GM21367 (cell line): ENCODE measurements around the gene ISLR.

Experiments
- ATAC-seq: cut with Tn5 transposase; IDR thresholded peaks from one replicate; pipeline ENCODE4 v1.9.1; 2021; ENCODE audit not compliant: unreplicated experiment

The ISLR gene, protein sequence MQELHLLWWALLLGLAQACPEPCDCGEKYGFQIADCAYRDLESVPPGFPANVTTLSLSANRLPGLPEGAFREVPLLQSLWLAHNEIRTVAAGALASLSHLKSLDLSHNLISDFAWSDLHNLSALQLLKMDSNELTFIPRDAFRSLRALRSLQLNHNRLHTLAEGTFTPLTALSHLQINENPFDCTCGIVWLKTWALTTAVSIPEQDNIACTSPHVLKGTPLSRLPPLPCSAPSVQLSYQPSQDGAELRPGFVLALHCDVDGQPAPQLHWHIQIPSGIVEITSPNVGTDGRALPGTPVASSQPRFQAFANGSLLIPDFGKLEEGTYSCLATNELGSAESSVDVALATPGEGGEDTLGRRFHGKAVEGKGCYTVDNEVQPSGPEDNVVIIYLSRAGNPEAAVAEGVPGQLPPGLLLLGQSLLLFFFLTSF

DNA sequence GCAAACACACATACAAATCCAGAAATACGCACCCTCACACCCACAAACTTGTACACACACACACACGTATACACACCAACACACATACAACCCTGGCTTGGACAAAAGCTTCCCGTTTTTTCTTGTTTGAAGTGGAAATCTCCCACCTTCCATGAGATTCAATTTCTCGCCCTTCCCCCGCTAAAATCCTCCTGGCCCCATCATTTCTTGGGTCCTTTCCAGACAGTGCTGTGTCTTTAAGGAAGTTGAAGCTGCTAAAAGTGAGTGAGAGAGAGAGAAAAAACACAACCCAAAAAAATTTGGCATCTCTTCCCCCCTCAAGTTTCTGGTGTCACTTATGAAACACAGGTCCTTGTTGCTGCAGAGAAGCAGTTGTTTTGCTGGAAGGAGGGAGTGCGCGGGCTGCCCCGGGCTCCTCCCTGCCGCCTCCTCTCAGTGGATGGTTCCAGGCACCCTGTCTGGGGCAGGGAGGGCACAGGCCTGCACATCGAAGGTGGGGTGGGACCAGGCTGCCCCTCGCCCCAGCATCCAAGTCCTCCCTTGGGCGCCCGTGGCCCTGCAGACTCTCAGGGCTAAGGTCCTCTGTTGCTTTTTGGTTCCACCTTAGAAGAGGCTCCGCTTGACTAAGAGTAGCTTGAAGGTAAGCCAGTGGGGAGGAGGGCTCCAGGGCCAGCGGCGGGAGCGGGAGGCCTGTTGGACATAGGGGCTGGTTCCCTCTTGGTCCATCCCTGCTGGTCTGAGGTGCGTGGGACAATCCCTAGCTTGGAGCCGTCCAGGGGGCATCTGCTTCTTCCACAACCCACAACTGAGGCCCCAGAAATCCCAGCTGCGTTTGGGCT, at the start of gene ISLR:
ISLR (plus strand) TSS at position 331 of the 839 bp plus-strand sequence. CDS start 1,149 bp downstream, outside the sequence.
- ATAC-seq: no peak

DNA sequence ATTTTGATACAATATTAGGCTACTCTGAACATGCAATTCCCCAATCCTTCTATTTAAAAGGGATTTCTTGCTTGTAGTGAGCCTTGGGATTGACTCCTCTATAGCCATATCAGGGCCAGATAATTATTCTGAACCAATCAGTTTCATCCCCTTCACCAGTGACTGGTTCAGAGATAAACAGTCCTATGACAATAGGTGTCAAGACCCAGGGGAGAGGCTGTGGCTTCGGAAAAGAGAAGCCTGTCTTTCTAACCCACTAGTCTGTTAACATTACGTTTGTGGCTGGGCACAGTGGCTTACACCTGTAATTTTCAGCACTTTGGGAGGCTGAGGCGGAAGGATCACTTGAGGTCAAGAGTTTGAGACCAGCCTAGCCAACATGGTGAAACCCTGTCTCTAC, 49.3 kb upstream of the ISLR start:
- ATAC-seq: no peak

- no peak for ATAC-seq
Measured at GRCh38 chr15:74124759-74125158, 48.8 kb upstream of the ISLR start.

GRCh38 chr15:74127255-74127953, 46.1 kb upstream of the ISLR start:
- ATAC-seq: no peak

- ATAC-seq: no peak
Measured at GRCh38 chr15:74127954-74128784, 45.3 kb upstream of the ISLR start.

GRCh38 chr15:74128785-74129585, 44.5 kb upstream of the ISLR start:
- ATAC-seq: no peak

GRCh38 chr15:74129586-74130154, 43.8 kb upstream of the ISLR start:
- no peak for ATAC-seq

- no peak for ATAC-seq
Measured at GRCh38 chr15:74130155-74130848, 43.2 kb upstream of the ISLR start, which contains the start of gene ISLR2. Gene ISLR2 (plus strand): TSS chr15:74130586. CDS start chr15:74132755, 2,169 bp downstream.

DNA sequence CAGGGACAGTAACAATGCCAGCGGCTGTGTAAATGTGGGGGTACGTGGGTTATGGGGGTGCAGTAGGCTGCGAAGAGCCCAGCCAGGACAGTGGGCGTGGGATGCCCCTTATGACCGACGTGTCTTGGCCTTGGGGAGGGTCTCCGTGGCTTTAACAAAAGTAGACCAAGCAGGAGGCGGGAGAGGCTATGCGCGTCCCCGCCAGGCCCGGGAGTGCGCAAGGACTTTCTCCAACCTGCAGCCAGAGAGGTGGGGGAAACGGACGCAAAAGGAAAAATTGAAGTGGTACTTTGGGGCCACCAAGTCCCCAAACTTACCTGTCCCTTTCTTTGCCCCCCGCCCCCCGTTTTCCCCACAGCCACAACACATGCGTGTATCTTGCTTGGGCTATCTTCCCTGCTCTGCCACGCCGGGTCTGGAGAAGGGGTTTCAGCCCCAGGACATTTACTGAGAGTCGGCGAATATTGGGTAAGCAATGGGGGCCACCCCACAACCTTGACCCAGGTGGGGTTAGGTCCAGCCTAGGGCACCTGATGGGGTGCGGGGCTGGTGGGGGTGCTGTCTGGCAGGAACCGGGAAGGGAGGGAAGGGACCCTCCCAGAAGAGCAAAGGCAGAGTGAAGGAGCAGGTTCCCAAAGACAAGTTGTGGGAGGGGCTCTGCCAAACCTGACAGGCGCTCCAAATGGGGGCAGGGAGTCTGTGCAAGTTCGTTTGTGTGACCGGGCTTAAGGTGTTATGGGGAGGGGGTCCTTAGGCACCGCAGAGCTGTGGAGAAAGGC, 42.5 kb upstream of the ISLR start:
- ATAC-seq: no peak

DNA sequence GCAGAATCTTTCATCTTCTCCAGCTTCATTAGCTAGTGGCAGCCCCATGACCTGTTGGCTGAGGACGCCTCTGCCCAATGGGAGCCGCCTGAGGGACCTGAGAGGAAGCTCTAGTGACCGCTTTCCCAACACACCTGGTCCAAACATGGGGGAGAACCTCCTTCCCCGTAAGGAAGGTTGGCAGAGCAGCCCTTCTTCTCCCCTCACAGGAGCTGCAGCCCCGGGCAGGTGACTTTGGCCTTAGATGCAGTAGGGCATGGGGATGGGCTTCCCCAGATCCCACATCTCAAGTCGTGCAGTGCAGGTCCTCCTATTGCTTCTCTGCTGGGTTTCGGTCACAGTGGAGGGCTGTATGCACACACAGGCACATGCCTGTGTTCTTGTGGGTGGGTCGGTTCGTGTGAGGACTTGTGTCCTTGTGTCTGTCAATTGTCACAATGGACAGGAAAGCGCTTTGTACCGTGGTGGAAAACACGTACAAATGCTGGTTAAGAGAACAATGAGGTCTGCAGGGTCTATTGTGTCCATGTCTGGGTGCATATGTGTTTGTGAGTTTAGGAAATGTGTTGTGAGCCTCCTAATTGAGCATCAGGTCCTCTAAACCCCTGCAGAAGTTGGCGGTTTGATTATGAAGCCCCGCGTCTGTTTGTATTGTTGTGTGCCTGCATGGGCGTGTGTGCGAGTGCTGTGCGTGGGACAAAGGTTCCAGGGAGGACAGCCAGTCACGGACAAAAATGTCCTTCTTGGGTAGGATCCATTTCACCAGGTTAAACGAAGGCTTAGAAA, 41.7 kb upstream of the ISLR start:
- no peak for ATAC-seq

- ATAC-seq: no peak
Measured at GRCh38 chr15:74132681-74133651, 40.5 kb upstream of the ISLR start.

DNA sequence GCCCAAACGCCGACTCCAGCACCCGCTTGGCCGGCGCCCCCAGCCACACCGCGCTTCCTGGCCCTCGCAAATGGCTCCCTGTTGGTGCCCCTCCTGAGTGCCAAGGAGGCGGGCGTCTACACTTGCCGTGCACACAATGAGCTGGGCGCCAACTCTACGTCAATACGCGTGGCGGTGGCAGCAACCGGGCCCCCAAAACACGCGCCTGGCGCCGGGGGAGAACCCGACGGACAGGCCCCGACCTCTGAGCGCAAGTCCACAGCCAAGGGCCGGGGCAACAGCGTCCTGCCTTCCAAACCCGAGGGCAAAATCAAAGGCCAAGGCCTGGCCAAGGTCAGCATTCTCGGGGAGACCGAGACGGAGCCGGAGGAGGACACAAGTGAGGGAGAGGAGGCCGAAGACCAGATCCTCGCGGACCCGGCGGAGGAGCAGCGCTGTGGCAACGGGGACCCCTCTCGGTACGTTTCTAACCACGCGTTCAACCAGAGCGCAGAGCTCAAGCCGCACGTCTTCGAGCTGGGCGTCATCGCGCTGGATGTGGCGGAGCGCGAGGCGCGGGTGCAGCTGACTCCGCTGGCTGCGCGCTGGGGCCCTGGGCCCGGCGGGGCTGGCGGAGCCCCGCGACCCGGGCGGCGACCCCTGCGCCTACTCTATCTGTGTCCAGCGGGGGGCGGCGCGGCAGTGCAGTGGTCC, 39.7 kb upstream of the ISLR start:
- ATAC-seq: no peak

DNA sequence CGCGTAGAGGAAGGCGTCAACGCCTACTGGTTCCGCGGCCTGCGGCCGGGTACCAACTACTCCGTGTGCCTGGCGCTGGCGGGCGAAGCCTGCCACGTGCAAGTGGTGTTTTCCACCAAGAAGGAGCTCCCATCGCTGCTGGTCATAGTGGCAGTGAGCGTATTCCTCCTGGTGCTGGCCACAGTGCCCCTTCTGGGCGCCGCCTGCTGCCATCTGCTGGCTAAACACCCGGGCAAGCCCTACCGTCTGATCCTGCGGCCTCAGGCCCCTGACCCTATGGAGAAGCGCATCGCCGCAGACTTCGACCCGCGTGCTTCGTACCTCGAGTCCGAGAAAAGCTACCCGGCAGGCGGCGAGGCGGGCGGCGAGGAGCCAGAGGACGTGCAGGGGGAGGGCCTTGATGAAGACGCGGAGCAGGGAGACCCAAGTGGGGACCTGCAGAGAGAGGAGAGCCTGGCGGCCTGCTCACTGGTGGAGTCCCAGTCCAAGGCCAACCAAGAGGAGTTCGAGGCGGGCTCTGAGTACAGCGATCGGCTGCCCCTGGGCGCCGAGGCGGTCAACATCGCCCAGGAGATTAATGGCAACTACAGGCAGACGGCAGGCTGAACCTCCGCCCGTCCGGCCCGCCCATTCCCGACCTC, 39.0 kb upstream of the ISLR start:
- no peak for ATAC-seq

DNA sequence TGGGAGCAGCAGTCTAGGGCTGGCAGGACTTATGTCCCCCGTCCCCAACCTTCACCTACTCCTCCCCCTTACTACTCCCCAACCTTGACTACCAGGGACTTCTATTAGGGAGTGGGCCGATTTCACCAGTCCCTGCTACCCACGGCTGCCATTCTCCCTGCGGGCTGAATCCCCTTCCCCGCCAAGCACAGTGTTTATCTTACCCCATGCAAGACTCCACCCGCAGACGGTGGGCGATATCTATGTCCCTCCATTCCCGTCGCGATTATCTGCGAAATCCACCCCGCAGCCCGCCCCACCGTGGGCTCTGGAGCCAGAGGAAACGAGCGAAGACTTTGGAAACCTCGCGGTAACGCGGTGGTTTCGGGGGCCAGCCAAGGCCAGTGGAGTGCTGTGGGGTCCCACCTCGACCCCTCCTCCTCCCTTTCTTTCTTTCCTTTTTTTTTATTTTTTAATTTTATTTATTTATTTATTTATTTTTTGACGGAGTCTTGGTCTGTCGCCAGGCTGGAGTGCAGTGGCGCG, 38.4 kb upstream of the ISLR start:
- no peak for ATAC-seq

- ATAC-seq: no peak
Measured at GRCh38 chr15:74136540-74136813, 37.0 kb upstream of the ISLR start.
